Body of pancreas (tissue), 4 donors: Measurements from ENCODE around the gene PSMG1.

Experiments used
- CTCF ChIP-seq, 7 experiments: fragments of 450-650 bp in 4 of 7; fragments of 200-600 bp in 3 of 7; sonication (generic) in 3 of 7; IDR thresholded peaks; one replicate each; pipeline ENCODE4 v1.5.1; 2016 to 2019; ENCODE audit warnings: antibody characterized with exemption in 7 of 7
- POLR2A ChIP-seq, 3 donors: fragments of 450-650 bp; IDR thresholded peaks; one replicate each; pipeline ENCODE4 v1.6.1; 2016; ENCODE audit warnings: antibody characterized with exemption in 3 of 3, mild to moderate bottlenecking in 2 of 3

- TF ChIP-seq POLR2A (IDR thresholded peaks at IDR 0.05) = no peak
- no peak for TF ChIP-seq CTCF (IDR thresholded peaks at IDR 0.05)
These were observed 33.0 kb upstream of the PSMG1 start for GRCh38 chr21:39216290-39216689.
